ENCODE results near the gene ELMO1.

The ELMO1 gene

DNA sequence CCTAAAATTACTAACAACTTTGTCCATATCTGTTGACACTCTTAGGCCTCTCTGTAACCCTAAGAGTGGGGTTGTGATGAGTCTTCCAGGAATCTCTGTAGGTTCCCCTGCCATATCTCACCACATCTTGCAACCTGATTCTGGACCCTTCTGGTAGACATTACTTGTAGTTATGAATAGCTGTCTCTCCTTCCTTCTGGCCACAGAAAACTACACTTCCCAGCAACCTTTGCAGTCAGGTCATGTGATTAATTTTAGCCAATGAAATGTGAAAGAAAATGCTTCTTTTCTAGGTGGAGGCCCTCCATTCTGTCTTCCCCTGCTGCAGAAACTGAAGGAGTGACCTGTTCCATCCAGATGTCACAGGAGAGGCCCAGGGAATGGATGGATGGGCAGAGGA is 576.8 kb downstream of the ELMO1 start:
- in situ Hi-C loops (cut with HindIII; ENCODE audit: low pct_ligation_motif_present, low pct_unique_long_range_greater_than_20kb, low sequenced_read_pairs) = no loop called here
- DNase-seq = no peak

DNA sequence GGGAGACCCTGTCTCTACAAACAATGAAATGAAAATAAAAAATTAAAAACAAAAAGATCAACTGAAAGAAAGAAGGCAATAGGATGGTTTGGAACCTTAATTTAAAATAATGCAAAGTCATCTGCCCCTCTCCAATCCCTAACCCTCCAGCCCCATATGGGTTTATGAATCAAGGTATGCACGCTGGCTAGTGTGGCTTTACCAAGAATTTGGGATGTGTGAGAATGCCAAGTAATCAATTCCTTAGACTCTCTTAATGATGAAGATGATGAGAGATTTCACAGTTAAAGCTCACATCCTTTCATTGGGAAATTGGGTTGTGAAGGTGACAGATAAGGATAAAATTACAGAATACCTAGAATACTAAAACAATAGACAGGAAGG is 577.3 kb downstream of the ELMO1 start:
- in situ Hi-C loops (cut with HindIII; ENCODE audit: low pct_ligation_motif_present, low pct_unique_long_range_greater_than_20kb, low sequenced_read_pairs) = no loop called here
- no peak for DNase-seq

DNA sequence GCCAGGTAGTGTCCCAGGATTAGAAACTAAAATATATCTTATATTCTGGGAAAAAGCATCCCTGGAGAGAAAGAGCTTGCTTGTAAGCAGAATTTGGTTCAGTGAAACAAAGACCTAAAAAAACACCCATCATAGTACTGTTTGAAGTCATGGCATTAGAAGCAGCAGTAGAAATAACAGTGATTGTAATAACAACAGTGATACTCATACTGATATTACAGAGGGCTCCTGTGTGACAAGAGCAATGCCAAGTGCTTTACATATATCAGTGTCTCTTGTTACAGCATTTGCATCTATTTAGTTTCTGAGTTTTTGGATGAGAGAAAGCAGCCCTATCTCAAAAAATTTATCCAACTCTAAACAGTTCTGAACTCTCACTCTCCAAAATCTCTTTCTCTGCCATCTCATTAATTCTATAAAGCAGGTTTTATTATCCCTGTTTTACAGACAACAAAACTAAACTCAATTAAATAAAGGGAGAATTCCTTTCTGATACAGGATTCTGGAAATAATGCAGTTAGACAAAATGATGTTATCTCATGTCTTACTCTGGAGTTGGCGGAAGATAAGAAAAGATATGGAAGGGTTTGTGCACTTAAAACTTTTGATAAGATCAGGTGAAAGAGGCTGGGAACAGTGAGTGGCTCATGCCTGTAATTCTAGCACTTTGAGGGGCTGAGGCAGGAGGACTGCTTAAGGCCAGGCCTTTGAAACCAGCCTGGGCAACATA is 577.9 kb downstream of the ELMO1 start:
- in situ Hi-C loops (cut with HindIII; ENCODE audit: low pct_ligation_motif_present, low pct_unique_long_range_greater_than_20kb, low sequenced_read_pairs) = no loop called here

DNA sequence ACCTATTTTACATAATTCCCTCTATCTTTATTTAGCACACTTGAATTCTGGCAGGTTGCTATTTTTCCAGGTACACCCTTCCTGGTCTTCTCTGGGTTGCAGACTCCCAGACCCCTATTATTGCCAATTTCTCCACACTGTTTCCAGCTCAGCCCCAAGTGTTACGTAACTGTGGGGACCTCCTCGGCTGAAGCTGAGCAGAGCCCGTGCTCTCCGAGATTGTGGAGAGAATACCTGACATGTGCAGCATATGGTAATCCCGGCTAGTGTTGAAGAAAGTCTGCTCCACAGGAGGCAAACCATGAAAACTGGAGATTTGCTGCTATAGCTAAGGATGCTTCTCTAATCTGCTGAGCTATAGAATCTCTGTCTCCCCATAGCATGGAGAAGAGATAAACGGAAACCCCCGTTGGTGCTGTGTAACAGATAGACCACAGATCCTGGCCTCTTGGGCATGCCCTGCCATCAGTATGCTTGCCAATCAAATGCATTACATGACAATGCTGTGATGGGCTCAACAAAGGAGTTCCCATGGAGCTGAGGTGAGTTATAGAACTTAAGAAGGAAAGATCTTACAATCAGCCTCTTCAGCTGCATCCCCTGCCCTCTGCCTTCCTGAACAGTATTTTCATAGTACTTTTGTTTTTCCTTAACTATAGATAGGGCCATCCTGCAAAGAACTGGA is 579.8 kb downstream of the ELMO1 start:
- in situ Hi-C loops (cut with HindIII; ENCODE audit: low pct_ligation_motif_present, low pct_unique_long_range_greater_than_20kb, low sequenced_read_pairs) = no loop called here
- no peak for DNase-seq

More for the DNA sequence above, 577.9 kb downstream of the ELMO1 start:
- no peak for DNase-seq

DNA sequence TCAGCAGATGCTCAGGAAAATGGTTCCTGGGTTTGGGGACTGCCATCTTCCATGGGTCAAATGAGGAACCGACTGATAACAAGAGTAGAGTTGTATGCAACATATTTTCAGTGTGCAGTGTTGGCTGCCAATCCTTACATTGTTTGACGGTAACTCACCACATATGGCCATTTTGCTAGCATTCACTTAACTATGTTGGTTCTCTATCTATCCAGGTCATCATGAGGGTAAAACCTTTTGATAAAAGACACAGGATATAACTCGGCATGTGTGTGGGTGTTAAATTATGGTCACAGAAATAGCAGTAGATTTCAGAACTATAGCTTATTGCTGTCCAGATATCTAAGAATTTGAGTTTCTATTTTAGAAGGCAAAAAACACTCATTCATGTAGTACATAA is 583.6 kb downstream of the ELMO1 start:
- no peak for DNase-seq
- in situ Hi-C loops (cut with HindIII; ENCODE audit: low pct_ligation_motif_present, low pct_unique_long_range_greater_than_20kb, low sequenced_read_pairs) = no loop called here

DNA sequence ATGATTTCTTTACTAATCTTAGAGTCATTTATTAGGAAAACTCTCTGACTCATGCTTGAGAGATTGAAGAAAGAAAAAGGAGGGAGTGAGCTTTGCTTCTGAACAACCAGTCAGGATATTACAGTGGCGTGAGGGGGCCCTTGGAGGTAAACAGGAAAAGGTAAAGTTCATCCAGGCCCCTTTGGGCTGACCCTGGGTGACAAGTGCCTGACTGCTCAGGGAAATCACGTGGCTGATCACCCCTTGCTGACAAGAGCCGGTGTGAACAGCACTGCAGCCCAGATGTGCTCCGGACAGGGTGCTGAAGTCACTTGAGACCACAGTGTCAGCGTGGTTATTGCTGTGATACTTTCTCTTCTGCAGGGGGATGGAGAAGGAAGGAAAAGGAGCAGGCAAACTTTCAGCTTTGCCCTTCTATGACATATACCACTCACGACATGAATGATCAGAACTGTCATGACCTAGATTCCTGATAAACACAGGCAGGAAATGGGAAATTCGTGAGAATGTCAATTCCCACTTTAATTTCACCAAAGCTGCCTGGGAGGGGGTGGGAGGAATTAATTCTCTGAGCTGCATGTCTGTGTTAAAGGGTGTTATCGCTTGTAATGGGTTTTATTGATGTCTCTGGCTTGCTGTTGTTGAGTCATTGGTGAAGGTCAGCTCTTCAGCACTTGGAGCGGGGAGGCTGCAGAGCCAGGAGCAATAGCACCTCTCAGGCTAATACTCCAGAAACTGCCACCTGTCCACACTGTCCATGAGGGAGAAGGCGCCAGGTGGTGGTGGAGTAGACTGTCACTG is 584.6 kb downstream of the ELMO1 start:
- DNase-seq = no peak
- in situ Hi-C loops (cut with HindIII; ENCODE audit: low pct_ligation_motif_present, low pct_unique_long_range_greater_than_20kb, low sequenced_read_pairs) = no loop called here

DNA sequence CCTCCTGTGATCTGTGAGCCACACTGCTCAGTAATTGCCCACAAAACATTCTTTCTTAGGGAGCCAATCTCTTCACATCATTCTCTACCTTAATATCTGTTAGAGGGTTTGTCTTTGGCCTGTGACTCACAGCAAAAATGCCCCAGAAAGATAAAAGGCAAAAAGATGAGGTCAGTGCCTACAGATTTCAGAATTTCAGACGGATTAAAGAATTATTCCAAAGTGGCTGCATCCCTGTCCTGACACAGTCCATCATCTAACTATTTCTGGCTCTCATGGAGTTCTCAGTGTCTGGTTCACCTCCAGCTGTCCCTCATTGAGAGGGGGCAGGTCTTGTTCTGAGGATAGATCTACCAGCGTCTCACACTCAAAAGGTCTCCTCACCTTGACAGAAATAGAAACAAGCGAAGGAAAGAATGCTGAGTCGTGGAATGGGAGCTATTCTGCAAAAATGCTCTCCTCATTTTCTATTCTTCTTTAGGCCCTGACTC is 585.8 kb downstream of the ELMO1 start:
- DNase-seq = no peak

DNA sequence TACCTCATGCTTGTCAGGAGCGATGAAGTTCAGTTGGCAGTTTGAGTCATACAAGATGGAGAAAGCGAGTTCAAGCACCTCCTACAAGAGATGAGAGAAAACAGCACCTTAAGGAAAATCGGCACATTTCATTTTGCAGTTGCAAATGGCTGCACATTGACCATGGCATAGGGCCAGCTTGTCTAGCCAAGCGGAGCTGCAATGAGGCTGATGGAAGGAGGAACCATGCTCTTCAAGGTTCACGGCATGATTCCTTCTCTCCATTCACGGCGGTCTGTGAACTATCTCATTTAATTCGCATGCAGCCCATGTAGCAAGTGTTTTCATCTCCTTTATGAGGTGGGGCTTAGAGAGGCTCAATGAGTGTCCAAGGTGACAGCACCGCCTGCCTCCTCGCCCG is 587.0 kb downstream of the ELMO1 start:
- no peak for DNase-seq
- in situ Hi-C loops (cut with HindIII; ENCODE audit: low pct_ligation_motif_present, low pct_unique_long_range_greater_than_20kb, low sequenced_read_pairs) = no loop called here

More for the DNA sequence above, 585.8 kb downstream of the ELMO1 start:
- in situ Hi-C loops (cut with HindIII; ENCODE audit: low pct_ligation_motif_present, low pct_unique_long_range_greater_than_20kb, low sequenced_read_pairs) = no loop called here

DNA sequence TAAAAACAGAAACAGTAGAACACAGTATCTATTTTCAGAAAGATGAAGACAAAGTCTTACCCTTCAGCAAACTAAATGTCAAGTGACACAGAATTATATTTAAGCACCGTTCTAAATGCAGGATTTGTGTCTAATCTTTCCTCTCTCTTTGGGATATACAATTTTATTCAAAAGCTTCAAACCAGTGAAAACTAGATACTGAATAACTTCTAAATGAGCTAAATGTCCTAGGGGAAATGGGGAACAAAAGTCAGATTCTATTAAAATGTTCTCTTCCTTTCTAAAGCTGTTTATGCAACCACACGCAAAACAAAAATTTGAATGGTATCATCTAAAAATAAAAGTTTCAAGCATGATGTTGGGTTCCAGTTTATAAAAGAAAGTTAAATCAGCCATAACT is 588.0 kb downstream of the ELMO1 start:
- no peak for DNase-seq
- in situ Hi-C loops (cut with HindIII; ENCODE audit: low pct_ligation_motif_present, low pct_unique_long_range_greater_than_20kb, low sequenced_read_pairs) = no loop called here

DNA sequence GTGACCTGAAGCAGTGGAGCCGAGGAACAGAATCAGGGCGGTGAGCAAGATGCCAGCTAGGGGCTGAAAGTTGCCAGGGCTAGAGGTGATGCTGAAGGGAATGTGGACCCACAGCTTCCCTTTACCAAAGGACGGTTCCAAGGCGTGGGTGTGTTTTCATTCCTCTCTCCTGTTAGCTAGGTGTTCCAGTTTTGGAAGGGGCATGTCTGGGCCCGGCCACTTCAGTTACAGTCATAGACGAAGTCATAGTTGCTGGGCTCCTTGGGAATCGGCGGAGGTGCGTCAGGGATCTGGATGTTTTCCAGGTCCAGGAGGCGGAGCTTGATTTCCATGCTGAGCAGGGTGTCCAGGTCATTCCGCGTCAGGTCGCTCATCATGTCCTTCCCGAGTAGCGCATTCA is 593.3 kb downstream of the ELMO1 start:
- in situ Hi-C loops (cut with HindIII; ENCODE audit: low pct_ligation_motif_present, low pct_unique_long_range_greater_than_20kb, low sequenced_read_pairs) = no loop called here

DNA sequence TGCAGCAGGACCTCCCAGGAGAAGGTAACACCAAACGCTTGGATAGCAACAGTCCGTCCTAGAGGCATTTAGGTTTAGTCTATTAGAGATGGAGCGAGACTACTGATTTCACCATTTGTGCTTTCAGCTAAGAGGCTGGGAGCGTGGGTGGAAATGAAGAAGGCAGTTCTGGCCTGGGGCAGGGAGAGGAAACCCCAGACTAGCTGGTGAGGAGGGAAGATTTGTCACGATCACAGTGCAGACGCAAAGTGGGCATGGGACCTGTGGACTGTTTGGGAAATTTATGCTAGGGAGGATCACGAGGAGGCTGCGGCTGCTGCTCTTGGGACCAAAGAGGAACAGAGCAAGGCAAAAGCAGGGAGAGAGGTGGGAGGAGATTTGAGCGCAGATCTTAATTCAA is 594.0 kb downstream of the ELMO1 start:
- no peak for DNase-seq
- in situ Hi-C loops (cut with HindIII; ENCODE audit: low pct_ligation_motif_present, low pct_unique_long_range_greater_than_20kb, low sequenced_read_pairs) = no loop called here

More for the DNA sequence above, 593.3 kb downstream of the ELMO1 start:
- DNase-seq = no peak

DNA sequence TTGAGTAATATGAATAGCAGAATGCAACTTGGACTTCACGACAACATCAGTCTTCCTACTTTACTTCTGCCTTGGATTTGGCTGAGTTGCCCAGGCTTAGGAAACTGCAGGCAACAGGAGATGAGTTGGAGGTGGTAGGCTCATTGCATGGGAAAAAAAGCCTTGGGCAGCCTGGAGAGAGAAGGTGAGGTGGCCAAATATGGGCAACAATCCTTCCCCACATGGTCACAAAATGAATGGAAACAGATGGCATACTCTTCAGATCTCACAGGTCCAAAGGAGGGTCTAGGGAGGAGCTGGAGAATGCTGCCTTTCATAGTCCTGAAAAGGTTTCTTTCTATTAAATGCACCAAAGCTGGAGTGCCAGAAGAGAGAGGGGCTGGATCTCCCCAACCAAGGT is 595.7 kb downstream of the ELMO1 start:
- in situ Hi-C loops (cut with HindIII; ENCODE audit: low pct_ligation_motif_present, low pct_unique_long_range_greater_than_20kb, low sequenced_read_pairs) = no loop called here
- no peak for DNase-seq

DNA sequence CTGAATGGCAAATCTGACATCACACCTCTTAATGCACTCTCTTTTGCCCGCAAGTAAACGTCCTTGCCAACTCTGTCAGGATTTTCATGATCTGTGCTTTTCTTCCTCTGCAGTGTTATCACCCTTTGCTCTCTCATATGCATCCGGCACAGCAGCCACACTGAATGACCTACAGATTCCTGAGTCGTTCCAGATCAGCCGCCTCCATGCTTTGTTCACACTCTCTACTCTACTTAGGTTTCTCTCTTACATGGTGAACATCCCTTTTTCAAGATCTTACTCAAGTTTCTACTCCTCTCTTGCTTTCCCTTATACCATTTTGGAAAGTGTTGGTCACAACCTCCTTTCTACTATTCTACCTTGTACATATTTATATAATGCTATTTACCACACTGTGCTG is 596.6 kb downstream of the ELMO1 start:
- no peak for DNase-seq
- in situ Hi-C loops (cut with HindIII; ENCODE audit: low pct_ligation_motif_present, low pct_unique_long_range_greater_than_20kb, low sequenced_read_pairs) = no loop called here

DNA sequence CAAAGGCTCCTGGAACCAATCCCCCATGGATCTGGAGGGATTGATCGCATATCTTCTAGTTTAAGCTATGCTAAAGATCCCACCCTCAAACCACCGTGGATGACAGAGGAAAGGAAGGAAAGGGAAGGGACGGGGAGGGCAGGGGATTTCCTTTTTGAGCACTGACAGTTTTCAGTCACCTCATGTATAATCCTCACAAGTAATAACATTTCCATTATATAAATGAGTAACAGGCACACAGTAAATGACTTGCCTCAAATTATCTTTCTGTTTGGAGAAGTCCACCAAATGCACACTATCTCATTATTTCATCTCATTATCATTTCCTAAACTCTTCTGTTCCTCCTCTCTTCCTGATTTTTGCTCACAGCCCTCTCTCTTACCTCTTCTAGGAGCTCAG is 597.3 kb downstream of the ELMO1 start:
- no peak for DNase-seq
- in situ Hi-C loops (cut with HindIII; ENCODE audit: low pct_ligation_motif_present, low pct_unique_long_range_greater_than_20kb, low sequenced_read_pairs) = no loop called here

DNA sequence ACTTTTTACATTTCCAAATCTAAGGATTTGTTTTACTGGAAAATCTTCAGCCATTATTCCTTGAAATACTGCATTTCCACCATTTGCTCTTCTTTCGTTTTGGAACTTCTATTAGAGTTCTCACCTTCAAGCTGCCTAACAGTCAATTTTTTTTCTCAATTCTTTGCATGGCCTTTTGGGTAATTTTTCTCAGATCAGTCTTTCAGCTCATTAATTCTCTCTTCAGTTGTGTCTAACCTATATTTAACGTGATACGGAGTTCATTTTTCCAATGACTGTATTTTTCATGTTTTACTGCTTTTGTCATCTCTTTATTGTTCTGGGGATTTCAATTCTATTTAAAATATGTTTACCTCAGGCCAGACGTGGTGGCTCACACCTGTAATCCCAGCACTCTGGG is 600.7 kb downstream of the ELMO1 start:
- in situ Hi-C loops (cut with HindIII; ENCODE audit: low pct_ligation_motif_present, low pct_unique_long_range_greater_than_20kb, low sequenced_read_pairs) = no loop called here
- DNase-seq = no peak

DNA sequence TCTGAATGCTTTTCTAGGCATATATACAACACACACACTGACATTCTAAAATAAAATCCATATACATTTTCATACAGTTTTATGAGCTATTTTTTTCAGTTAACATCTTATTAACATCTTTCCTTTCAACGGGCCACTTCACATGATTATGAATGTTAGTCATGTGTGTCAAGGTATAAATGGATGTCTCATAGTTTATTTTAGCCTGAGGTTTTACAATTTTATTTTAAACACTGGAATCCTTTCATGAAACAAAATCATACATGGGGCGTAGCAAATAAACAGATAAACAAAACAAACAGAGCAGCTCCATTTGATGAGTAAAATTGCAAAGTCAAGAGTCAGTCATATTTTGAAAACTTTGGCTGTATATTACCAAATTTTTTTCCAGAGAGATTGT is 604.3 kb downstream of the ELMO1 start:
- DNase-seq = no peak
- in situ Hi-C loops (cut with HindIII; ENCODE audit: low pct_ligation_motif_present, low pct_unique_long_range_greater_than_20kb, low sequenced_read_pairs) = no loop called here

DNA sequence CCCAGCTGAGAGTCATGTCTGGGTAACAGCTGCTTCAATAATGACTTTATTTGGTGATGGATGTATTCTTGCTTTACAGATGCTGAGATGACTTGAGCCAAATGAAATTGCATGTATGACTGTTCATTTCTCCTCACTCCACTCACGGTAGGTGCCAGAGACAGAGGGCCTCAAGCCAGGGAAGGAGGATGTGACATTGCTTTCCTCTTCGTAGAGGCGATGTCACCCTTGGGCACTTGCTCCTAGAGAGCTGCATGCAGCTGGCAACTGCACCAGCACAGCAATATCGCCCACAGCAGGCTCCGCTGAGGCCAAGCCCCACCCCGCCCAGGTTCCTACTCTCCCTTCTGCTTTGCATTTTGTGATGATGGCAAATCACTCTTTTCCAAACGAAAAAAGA is 607.8 kb downstream of the ELMO1 start:
- in situ Hi-C loops (cut with HindIII; ENCODE audit: low pct_ligation_motif_present, low pct_unique_long_range_greater_than_20kb, low sequenced_read_pairs) = no loop called here
- DNase-seq = no peak

DNA sequence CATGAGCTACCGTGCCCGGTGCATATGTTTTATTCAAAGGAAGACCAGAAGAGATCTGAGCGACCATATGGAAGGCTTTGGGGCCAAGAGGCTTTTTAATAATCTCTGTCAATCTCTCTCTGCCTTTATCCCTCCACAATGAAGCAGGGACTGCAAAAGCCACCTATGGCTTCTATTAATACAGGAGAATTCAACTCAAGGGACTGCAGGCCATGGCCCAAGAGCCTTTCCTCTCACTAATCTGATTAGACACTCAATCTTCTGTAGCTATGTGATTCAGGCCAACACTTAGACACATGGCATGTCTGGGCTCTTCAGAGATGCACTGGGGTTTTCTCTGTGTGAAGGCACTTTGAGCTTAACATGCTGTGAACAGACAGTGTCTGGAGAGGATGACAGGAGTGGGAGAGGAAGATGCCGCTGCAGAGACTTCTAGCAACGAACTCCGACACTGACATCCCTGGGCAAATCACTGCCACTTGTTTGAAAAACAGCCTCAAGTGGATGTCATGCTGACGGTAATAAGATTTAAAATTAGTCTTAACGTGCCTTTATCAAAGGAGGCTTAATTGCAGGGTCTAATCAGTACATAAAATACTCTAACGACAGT is 609.9 kb downstream of the ELMO1 start:
- in situ Hi-C loops (cut with HindIII; ENCODE audit: low pct_ligation_motif_present, low pct_unique_long_range_greater_than_20kb, low sequenced_read_pairs) = no loop called here
- no peak for DNase-seq

DNA sequence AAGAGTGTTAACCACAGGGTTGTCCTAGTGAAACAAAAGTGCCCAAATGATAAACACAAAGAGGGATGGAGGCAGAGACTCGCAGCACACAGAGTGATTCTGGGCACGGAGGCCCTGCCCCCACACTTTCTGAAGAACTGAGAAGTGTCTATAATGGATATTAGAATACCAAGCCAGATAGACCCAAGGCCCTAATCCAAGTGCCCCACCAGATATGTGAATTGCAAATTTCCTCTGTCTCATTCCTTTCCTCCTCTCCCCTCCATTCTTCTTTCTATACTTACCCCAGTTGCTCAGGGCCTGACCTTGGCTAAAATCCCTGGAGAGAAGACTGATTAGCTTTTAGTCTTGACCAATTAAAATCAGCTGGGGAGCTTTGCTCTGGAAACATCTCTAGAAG is 617.6 kb downstream of the ELMO1 start:
- DNase-seq = no peak
- in situ Hi-C loops (cut with HindIII; ENCODE audit: low pct_ligation_motif_present, low pct_unique_long_range_greater_than_20kb, low sequenced_read_pairs) = no loop called here

Measured in ACHN (cell line).